Measurements from ENCODE around the gene CCNI. TPM values are rescaled to one million over a fixed set of nuclear protein-coding genes. Genes with fewer than 3 reads are reported as not detected.

The CCNI gene
- total RNA-seq, 1 experiment from 2014 or later, result 176 TPM

DNA sequence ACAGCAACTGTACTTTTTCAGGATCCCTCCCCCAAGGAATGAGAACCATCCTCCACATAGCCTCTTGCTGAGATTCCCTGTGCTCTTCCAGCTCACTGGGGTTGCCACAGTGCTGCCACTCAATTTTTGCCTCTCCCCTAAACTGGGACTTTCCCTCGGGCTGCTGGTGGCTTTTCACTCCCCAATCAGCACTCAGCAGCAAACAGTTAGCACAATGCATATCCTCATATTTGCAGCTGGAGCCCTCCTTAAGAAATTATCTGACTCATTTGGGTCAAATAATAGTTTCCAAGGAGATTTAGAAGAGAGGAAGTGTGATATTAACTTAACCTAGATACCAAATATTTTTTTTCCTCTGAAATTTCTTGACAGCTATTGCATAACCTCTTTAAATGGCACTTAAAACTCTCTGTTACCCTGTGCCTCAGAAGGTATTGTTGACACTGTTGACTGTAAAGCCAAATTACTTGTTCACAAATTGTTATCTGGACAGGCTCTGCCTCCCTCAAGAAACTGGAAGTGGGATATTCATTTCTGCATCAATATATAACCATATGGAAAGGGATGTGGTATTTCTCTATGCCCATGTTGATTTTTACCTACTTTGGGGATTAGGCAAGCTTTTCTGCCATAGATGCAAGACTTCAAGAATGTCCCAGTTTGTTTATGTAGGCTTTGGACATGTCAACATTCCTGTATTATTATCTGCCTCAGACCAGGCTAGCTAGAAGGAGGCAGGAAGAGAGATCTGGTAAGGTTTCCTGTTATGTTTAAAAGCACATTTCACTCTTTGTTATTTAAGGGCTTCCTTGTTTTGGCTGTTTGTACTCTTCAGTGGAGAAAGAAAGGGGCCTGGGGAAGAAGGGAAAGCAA is 68.2 kb downstream of the CCNI start:
- peak; percentile 86 for DNase-seq (ENCODE audit: low read depth)

DNA sequence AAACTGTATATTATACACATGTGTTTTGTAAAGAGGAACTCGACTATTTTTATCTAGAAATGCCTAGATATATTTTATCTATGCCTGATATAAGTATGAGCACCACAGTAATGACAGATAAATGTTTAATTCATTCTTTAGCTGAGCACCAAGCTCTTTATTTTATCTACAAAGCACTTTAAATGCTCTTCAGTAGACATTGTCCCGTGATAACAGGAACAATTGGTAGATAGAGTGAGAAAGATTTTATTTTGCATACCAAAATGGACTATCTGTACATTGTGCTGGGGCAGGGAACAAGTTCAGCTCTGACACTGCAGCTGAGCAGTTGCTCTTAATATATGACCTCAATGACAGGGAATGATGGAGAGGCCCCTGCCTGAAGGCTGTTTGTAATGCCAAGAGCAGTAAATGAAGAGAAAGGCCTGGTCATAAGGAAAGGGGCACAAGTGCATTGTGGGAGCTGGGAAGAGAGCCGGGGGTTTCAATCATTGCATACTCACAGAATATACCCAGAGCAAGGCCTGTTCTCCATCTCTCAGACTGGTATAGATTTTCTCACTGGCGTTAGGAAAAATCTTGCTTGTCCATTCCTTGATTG is 68.9 kb downstream of the CCNI start:
- no peak for DNase-seq (ENCODE audit: low read depth)

DNA sequence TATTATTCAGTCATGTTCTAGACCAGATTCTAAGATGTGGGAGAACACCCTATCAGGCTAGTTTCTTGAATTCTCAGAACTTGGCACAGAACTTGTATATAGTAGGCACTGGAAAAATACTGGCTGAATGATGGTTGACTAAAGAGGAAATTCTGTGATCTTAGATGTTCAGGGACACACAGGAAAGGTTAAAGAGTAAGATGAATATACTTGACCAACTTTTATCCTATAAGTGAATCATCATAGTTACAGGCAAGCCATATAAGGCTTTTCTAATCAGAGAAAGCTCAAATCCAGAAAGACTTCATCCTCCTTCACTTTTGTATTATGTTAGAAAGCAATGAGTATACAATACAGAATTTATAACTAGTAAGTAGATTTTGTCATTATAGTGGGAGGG is 72.4 kb downstream of the CCNI start:
- no peak for DNase-seq (ENCODE audit: low read depth)

- DNase-seq (ENCODE audit: low read depth), result no peak
Observed at GRCh38 chr4:77002321-77003107, 73.3 kb downstream of the CCNI start.

DNA sequence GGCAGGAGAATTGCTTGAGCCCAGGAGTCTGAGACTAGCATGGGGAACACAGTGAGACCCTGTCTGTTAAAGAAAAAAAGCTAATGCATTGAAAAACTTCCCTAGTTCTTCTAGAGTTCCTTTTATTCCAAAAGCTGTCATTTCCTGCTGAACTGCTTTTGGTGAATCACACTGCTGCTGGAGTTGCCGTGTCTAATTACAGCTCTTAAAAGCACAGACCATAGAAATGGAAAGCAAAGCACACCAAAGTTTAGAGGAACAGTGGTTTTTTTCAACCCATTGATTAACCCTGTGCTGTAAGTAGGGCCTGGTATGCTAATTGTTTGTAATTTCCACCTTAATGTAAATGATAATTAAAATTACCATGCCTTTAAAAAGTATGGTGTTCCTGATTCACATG is 73.9 kb downstream of the CCNI start:
- DNase-seq (ENCODE audit: low read depth), result peak; percentile 74

DNA sequence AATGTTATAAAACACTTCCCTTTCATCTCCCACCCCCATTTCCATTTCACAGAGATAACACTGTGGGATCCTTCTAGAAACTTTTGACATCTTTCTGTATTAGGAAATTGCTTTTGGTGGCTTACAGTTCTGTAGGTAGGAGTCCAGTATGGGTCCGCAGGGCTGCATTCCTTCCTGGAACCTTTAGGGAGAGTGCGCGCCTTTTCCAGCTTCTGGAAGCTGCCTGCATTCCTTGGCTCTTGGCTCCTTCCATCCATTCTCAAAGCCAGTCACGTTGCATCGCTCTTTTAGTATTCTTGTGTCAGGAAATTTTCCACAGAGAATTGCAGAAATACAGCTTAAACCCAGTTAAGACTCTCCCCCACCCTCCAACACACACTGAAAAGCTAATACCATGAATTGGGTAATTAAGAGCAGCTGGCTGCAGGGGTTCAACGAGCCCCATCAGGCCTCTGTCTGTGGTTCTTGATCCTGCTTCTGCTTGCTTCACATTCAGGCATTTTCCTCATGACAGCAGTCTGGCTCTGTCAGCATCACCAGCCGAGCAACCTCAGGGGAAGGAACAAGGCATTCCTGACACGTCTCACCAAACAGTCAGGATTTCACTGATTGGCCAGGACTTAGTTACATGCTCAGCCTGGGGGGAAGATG is 77.4 kb downstream of the CCNI start:
- no peak for DNase-seq (ENCODE audit: low read depth)

- no peak for DNase-seq (ENCODE audit: low read depth)
Observed at GRCh38 chr4:76997532-76997931, 78.3 kb downstream of the CCNI start.

Other genes with a start within 250 kb of the CCNI start
- not detected in 2 replicates for gene SOWAHB, start 177.8 kb downstream of the CCNI start, total RNA-seq (2014; rRNA removed)
- gene SEPTIN11, start 126.2 kb downstream of the CCNI start, total RNA-seq (2014; rRNA removed), result 188 and 202 TPM in 2 replicates
- 41.7 and 42.3 TPM in 2 replicates for gene CCNG2, start 81.2 kb upstream of the CCNI start, total RNA-seq (2014; rRNA removed)

Measured in LHCN-M2 (cell line).